NCI-H146 treated with DMSO at 0.1 percent for 48 hours (cell line): Measurements from ENCODE around the gene PUM2.
"Not testable (repeated sequence)": the region's sequence is repeated elsewhere in the genome, so short reads cannot be mapped to it uniquely, and the experiment has no call there.

Experiments used
- DNase-seq: peaks from one replicate; lab custom pipeline; 2025; ENCODE audit not compliant: unreplicated experiment; lab: John Stamatoyannopoulos, UW

PUM2 gene, protein sequence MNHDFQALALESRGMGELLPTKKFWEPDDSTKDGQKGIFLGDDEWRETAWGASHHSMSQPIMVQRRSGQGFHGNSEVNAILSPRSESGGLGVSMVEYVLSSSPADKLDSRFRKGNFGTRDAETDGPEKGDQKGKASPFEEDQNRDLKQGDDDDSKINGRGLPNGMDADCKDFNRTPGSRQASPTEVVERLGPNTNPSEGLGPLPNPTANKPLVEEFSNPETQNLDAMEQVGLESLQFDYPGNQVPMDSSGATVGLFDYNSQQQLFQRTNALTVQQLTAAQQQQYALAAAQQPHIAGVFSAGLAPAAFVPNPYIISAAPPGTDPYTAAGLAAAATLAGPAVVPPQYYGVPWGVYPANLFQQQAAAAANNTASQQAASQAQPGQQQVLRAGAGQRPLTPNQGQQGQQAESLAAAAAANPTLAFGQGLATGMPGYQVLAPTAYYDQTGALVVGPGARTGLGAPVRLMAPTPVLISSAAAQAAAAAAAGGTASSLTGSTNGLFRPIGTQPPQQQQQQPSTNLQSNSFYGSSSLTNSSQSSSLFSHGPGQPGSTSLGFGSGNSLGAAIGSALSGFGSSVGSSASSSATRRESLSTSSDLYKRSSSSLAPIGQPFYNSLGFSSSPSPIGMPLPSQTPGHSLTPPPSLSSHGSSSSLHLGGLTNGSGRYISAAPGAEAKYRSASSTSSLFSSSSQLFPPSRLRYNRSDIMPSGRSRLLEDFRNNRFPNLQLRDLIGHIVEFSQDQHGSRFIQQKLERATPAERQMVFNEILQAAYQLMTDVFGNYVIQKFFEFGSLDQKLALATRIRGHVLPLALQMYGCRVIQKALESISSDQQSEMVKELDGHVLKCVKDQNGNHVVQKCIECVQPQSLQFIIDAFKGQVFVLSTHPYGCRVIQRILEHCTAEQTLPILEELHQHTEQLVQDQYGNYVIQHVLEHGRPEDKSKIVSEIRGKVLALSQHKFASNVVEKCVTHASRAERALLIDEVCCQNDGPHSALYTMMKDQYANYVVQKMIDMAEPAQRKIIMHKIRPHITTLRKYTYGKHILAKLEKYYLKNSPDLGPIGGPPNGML

DNA sequence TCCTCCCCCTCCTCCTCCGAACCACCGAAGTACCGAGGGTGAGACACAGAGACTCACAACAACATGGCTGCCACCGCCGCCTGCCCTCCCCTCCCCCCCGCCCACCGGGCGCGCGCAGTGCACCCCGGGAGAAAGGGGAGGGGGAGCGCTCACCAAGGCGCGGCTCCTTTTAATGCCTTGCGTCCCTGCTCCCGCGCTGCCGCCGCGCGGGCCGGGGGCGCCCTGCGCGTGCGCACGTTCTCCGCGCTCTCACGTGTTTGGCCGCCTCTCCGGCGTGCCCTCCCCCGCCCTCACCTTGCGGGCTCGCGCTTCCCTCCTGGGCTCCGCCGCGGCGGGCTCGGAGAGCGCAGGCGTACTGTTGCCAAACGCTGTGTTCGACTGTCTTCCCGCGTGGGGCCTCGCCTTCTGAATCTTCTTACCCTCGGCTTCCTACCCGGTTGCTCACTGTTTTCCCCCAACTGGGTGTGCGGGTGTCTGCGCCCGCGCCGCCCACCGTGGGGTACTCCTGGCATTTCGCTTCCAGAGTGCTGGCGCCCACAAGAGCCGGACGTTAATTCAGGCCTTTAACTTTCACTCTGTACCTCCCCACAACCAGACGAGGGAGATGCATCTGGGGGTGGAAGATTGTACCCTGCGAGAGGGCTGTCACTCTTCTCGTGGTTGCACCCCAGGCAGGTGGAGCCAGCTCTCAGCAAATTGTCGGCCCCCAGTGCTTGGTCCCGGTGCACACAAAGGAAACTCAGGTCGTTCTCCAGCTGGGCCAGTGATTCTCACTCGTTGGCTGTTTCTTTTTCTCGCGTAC, at the start of gene PUM2:
PUM2 (minus strand) TSS at position 92 of the 802 bp plus-strand sequence. CDS start 23,484 bp downstream, outside the sequence.
- peak; percentile 89 for DNase-seq

DNA sequence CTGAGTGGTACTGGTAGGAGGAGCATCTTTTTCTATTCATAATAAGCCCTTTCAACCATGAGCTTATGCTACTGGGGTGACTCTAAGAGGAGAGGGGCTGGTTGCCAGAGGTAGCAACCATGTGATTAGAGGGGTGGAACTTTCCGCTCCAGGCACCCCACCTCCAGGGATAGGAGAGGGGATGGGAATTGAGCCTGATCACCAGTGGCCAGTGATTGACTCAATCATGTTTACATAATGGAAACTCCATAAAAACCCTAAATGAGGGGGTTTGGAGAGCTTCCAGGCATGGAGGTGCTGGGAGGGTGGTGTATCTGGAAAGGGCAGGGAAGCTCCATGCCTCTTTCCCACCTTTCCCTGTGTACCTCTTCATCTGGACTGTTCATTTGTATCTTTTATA, 49.7 kb upstream of the PUM2 start:
- DNase-seq = no peak

DNA sequence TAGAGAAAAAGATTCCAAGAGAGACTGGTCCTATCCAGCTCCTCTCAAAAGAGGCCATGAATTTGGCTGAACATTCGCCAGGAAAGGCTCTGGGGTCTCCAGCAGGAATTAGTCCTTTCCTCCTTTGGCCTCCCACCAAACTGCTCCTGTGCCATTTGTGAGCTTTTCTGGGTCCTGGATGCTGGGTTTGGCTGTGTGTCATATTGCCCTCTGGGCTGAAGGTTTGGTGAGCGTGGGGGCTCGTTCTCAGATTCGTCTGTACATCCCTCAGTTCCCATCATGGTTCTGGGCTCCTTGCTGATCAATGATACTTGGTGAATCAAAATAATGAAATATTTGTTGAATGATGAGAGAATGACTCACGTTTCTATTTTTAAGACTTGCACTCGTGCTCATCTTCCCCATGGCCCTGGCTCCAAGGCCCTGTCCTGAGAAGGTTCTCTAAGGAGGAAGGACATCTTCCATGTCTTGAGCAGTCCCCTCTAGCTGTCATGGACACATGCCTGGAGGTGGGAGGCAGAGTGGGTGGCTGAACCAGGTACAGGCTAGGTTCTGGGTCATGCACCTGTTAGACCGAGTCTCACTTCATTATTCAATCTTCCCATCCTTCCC, 48.4 kb upstream of the PUM2 start:
- no peak for DNase-seq

DNA sequence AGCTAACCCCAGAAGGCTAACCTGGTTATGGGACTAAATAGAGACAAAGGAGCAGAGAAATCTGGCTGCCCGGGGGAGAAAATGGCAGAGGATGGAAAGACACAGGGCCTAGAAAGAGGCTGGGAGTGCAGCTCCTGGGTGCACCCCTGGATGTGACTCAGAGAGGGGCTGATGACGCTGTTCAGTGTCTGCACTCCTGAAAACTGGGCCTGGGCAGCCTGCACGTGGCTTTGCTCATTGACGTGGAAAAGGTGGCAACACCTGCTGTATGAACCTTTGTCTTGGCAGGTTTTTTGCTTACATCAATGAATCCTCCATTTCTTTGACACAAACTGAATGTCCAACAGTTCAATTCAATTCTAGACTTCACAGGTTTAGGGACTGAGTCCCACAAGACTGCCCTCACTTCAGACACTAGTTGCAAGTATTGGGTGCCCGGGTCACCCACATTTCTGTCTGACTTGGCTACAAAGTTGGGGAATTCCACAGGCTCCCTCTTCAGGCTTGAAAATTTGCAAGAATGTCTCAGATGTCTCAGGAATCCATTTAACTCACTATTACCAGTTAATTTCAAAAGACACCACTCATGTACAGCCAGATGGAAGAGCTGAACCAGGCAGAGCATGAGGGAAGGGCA, 47.3 kb upstream of the PUM2 start:
- no peak for DNase-seq

DNA sequence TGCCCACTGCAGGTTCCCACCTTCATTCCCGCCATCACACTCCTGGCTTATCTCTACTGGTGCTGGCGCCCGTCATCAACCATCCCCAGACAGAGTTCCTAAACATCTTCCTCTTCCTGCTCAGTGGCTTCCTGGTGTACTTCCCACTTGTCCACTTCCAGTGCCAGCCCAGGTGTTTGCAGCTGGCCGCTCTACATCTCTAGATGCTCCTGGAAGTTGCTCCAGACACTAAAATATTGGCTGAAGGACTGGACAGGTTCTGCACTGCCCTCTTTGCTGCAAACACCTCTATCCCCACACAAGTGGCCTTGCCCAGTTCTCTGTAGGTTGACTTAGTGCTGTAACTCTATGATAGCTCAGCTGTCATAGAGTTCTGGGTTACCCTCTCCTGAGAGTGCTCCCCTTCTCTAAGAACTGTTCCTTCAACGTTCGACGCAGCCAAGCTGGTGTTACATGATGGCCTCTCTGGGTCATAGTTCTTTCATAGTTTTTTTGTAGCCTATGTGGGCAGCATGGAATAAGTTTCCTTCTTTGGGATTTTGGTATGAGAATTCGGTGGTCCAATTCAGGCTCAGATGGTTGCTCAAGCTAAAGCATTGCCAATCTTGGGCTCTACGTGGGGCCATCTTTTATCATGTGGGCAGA, 45.8 kb upstream of the PUM2 start:
- no peak for DNase-seq

DNA sequence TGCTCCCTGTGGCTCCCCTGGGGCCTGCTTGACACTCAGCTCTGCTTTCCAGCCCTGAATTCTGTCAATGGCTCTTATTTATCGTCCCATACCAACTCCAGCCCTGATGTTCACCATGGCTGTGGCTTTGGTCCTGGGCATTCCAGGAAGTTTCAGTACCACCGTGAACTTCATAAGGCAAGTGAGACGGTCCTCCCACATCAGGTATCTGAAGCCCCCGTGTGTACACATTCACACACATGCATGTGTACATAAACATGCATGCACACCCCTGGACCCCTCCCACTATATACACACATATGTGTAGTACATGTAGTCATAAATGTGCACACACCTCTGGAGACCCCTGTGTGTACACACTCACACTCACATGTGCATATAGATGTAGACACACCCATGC, 43.3 kb upstream of the PUM2 start:
- DNase-seq = no peak

DNA sequence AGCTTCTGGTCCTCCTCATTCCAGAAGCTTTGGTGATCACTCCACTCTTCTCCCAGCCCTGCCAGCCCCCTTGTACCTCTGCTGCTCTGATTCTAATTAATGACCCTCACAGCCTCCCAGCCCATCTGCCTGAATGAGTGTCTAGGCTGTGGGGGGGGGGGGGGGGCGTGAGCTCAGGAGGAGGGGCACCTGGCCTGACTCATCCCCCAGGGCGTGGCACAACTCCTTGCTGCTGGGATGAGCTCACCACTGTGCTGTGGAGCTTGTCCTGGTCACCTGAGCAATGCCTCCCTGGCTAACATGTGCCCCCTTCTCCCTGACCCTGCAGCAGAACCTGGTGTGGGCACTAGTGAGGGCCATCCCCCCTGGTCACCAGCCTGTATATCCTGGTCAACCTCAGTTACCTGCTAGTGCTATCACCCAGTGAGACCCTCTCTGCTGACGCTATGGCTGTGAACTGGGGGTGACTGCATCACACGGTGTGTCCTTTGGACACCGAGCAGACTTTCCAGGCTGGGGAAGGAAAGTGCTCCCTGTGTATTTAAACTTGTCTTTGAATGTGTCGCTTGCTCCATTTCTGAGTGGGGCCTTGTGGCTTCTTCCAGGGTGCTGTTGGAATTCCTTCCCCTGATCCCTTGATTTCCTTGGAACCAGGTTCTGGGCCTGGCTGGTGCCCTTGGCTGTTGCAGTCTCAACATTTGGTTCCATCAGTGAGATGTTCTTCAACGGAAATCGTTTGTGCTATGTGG, 41.5 kb upstream of the PUM2 start:
- no peak for DNase-seq

DNA sequence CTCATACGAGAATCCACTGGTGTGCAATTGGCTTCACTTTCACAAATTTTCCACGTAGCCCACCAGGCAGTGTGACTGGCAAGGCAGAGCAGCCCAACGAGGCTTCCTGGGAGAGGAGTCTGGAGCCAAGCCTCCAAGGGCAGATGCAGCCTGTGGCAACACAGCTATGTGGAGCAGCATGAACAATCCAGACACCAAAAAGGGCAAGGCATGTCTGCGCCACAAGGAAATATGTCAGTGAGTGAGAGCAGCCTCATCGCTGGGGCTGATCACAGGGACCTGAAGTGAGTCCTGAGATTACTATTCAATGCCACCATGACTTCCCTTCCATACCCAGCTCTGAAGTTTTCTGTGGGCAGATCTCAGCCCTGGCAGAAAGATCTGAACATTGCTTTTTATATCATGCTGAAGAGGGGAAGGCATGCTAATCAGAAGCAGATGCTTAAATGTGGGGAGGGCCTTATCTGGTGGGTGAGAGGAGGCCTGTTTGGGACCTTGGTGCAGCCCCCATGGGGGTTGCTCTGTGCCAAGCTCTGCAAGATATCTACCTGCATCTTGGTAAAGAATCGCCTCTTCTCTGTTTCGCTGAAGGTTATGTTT, 40.0 kb upstream of the PUM2 start:
- DNase-seq = no peak

DNA sequence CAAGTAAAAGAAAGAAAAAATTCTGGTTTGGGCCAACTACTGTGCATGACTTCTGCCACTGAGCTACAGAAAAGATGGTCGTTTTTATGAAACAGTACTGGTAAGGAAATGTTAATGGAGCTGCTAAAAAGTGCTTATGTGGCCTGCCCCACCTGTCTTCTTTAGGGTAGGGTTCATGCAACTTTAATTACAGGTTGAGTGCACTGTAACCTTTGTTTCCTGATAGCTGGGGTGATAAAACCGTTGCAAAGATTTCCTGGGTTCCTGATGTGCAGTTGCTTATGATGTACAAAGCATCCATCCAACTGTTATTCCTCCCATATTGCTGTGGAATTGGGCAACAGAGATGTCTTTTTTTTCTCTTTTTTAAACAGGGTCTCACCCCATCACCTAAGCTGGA, 34.3 kb upstream of the PUM2 start:
- DNase-seq = no peak

DNA sequence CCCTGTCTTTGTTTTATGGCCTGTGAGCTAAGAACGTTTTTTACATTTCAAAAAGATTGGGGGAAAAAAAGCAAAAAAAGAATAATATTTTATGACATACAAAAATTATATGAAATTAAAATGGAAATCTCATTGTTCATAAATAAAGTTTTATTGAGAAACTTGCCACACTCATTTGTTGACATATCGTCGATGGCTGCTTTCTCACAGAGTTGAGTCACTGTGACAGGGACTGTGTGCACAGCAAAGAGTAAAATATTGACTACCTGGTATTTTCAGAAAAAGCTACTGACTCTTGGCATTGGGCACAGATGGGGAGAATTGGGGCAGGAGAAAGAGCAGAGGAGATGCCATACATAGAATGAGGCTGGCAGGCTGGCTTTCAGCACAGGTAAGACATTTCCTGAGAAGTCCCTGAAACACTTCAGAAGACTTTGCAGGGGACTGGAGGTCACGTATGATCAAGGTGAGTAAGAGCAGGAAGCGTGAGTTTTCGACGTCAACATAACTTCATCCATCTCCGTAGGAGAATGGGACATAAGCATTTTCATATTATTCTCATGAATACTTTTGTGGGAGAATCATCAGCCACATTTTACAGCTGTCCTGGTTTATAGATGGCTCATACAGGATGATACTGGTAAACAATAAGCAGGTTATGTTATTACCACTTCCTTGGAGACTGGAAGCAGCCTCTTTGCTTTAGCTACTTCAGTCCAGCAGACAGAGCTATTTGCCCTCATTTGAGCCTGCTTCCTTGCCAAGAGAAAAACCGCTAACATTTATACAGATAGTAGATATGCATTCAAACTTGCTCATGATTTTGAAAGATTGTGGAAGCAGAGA, 32.5 kb upstream of the PUM2 start:
- no peak for DNase-seq

DNA sequence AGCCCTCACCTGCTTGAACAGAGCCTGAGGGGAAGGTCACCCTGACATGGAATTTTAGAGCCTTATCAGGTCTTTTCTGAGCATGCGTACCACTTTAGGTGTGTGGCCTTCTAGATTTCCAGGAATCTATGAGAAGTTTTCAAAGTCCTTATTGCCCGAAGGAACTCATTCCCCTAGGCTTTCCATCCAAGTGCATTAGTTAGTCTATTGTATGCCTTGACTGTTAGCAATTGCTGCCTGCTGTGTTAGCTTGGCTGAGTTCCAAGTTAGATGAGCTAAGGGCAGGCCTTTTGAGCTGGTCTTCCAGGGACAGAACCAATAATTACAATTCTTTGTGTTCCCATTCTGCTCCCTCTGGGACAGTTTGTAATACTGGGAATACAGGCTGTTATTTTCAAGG, 30.8 kb upstream of the PUM2 start:
- DNase-seq = peak; percentile 90

DNA sequence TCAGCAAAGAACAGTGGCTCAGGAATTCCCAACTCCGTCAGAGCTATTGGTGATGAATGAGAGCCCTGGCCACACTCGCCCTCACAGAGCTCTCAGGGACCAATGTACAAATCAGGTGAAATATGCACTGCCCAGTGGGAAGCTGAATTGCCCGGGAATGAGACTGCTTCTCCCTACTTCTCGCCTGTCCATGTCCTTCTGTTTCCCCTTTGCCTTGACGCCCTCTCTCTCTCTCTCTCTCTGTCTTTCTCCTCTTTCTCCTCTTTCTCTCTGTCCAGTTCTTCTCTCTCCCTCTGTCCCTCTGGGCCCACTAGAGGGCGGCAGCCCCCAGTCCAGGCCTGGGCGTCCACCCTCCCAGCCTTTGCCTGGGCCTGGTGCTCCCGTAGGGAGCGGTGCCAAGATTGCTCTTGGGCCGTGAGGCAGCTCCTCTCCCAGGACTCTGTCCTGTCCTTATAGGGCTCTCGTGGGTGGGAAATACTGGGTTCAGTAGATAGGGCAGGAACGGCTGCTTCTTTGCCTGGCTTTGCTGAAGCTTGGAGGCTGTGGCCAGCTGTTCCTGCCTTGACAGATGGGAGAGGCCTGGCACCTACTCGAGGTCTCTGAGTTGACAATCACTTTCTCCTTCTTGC, 28.4 kb upstream of the PUM2 start:
- DNase-seq = peak; percentile 11

DNA sequence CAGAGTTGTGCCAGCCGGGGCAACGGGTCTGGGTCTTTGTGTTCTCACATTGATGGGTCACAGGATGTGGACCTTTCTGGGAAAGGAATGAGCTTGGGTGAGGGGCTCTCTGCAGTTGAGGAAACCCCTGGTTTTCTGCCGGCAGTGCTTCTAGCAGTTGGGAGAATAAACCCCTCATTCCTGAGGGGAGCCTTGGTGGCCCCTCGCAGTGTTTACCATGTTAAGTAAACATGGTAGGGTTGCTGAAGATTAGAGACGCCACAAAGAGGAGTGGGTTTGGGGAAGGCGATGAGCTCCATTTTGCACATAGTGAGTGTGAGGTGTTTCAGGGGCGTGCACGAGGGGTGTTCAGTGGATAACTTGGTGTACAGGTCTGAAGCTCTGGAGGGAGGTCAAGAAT, 27.7 kb upstream of the PUM2 start:
- DNase-seq = no peak

DNA sequence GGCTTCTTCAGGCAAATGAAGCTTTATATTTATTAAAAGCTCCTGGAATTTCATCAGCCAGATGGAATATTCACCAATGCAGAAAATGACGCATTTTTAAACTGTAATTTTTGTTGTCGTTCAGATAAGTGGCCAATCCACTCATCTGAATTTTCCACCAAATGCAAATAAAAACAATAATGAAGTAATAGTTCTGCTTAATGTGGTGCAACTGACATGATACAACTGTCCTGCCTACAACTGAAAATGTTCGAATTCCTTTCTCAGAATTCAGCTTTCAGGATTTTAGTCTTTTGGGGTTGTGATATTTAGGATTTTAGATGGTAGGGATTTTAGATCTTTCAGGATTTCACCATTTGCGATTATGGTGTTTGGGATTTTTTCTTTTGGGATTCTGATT, 27.1 kb upstream of the PUM2 start:
- no peak for DNase-seq

DNA sequence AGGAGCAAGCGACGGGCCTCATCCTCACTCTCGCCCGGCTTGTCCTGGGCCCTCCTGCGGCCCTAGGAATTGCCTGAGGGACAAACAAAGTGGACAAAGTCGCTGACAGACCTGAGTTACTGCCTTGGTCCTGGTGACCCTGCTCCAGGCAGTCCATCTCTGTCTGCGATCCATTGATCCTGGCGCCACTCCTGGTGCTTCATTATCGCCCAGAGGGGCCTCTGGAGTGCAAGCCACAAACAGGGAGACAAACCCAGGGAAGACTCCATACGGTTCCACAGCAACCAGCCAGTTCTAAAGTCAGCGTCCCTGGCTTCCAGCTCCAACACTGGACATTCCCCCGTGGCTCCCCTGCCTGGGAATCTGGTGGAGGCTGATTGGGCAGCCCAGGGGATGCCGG, 24.3 kb upstream of the PUM2 start:
- DNase-seq = not testable (repeated sequence)

DNA sequence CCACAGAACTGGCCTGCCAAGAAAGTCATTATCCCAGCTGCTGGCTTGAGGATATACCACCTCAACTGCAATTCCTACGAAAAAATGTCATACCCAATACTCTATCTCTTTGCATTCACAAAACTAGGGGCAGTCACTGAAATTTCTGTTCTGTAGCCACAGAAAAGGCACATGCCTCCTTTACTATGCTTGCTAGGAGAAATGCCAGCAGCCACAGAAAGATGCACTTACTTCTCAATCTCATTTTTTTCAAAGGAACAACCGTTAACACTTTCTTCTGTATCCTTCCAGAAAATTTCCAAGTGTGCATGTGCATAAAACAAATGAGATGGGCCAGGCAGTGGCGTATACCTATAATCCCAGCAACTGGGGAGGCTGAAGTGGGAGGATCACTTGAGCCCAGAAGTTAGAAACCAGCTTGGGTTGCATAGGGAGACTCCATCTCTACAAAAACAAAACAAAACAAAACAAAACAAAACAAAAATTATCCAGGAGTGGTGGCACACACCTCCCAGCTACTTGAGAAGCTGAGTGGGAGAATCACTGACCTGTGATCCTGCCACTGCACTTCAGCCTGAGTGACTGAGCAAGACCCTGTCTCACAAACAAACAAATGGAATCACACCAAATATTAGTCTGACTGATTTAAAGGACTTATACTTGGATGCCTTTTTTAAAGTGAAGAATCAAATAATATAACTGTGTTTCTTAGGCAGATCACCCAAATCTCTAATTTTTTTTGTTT, 22.4 kb upstream of the PUM2 start:
- no peak for DNase-seq
